Natural killer cell (primary cell): ENCODE results near the gene ECE1. TPM values are rescaled to one million over a fixed set of nuclear protein-coding genes. Genes with fewer than 3 reads are reported as not detected.

Source experiments
- ATAC-seq, 3 donors: fragments of 150-1000 bp in 2 of 3; fragments of 200-7000 bp in 1 of 3; cut with Tn5 transposase; 1 replicate in 1 of 3; 2 replicates in 2 of 3; pipeline ENCODE4 v1.10.0; 2021; ENCODE audit warnings: mild to moderate bottlenecking in 2 of 3, moderate library complexity in 2 of 3
- DNase-seq, 2 donors: peaks; one replicate each; pipeline versions ENCODE4 v3.0.0 to v3.0.0-alpha.2; 2013 to 2021; ENCODE audit warnings: mixed read lengths in 1 of 2
- H3K27ac ChIP-seq: one replicate; pipeline ENCODE4 v1.5.1; 2013; ENCODE audit warnings: mild to moderate bottlenecking, low read length
- H3K27me3 ChIP-seq: one replicate; pipeline ENCODE4 v1.6.1; 2013; ENCODE audit warnings: low read length; ENCODE audit not compliant: control insufficient read depth, insufficient read depth
- H3K36me3 ChIP-seq: one replicate; pipeline ENCODE4 v1.6.1; 2013; ENCODE audit warnings: low read length; ENCODE audit not compliant: control insufficient read depth, insufficient read depth
- H3K4me1 ChIP-seq: one replicate; pipeline ENCODE4 v1.6.1; 2013; ENCODE audit warnings: low read length; ENCODE audit not compliant: control insufficient read depth, insufficient read depth
- H3K4me3 ChIP-seq: one replicate; pipeline ENCODE4 v1.5.1; 2013; ENCODE audit warnings: low read length
- H3K9me3 ChIP-seq: one replicate; pipeline ENCODE4 v1.6.1; 2013; ENCODE audit warnings: low read length; ENCODE audit not compliant: control insufficient read depth, insufficient read depth
- H3K27ac Mint-ChIP-seq, 2 donors: one replicate each; pipeline ENCODE4 v1.8.0; 2022; ENCODE audit warnings: mild to moderate bottlenecking in 2 of 2, mixed read lengths in 2 of 2, moderate library complexity in 1 of 2
- H3K27me3 Mint-ChIP-seq, 2 donors: one replicate each; pipeline ENCODE4 v1.8.0; 2022; ENCODE audit warnings: low read depth in 2 of 2, mixed read lengths in 2 of 2
- H3K36me3 Mint-ChIP-seq: one replicate; pipeline ENCODE4 v1.8.0; 2022; ENCODE audit warnings: mixed read lengths
- H3K4me1 Mint-ChIP-seq, 2 donors: one replicate each; pipeline ENCODE4 v1.8.0; 2022; ENCODE audit warnings: mixed read lengths in 2 of 2
- H3K4me3 Mint-ChIP-seq: one replicate; pipeline ENCODE4 v1.8.0; 2022; ENCODE audit warnings: mild to moderate bottlenecking, moderate library complexity, mixed read lengths
- H3K9me3 Mint-ChIP-seq, 2 donors: one replicate each; pipeline ENCODE4 v1.8.0; 2022; ENCODE audit warnings: mixed read lengths in 2 of 2
- WGBS: methylation state at CpG from one replicate; pipeline ENCODE4 v1.1.7; 2013; ENCODE audit warnings: missing lambda C conversion rate; ENCODE audit not compliant: insufficient coverage; 5-methylcytosine and 5-hydroxymethylcytosine counted together
- intact Hi-C: fragments of 100-400 bp; cut with micrococcal nuclease; formaldehyde crosslinking; loops from one replicate; pipeline ENCODE4 v1.14.2; 2022
- total RNA-seq, 4 donors: library from RNA; stranded (reverse); fragments of 120-200 nt in 1 of 4; gene quantifications; one replicate each; pipeline versions ENCODE4 v1.2.3 to v1.2.4, GENCODE V29; 2013 to 2022
- TF ChIP-seq, protein P1 (sequence below): fragments of 200-600 bp; IDR thresholded peaks from one replicate; pipeline ENCODE4 v1.8.0; 2022; ENCODE audit warnings: antibody characterized with exemption

The ECE1 gene
- total RNA-seq, 3 donors from 2014 or later (not counting 1 experiment from before 2014, with no cell fraction given) = 47.2 to 70.1 (median 50.7) TPM

DNA sequence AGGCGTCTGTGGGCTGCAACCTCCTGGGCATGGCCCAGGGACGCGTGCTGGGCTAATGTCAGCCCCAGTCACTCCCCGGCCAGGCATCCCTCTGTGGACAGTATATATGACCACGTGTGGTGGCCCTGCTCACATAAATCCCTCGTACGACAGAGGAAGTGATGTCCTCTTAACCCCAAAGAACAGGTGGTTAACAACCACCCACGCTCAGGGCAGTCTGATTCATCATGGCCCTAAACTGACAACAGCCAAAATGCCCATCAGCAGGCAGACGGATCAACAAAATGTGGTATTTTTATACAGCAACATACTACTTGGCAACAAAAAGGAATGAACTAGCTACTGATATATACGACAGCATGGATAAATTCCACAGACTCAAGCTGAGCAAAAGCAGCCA lies 51.0 kb downstream of the ECE1 start:
- peak overlapping the region in 1 of 2 donors; percentile 77 for H3K27ac Mint-ChIP-seq
- 54% methylated on average over 10 of the region's 10 CpGs for WGBS
- H3K9me3 Mint-ChIP-seq = no peaks in the 10 kb centered on the region
- Histone ChIP-seq H3K27me3 (no peaks in the 10 kb centered on the region), H3K36me3 (peaks cover 40% of the 10 kb centered on the region), H3K27ac (no peak overlapping the region), H3K9me3 (no peaks in the 10 kb centered on the region), H3K4me3 (no peak overlapping the region), H3K4me1 (peaks cover 5% of the 10 kb centered on the region)
- no peak overlapping the region for H3K4me3 Mint-ChIP-seq
- intact Hi-C loops = no loop called here
- ATAC-seq = peak; percentile 63 to 85 (median 81)
- H3K4me1 Mint-ChIP-seq = peaks cover 0 to 10% of the 10 kb centered on the region in 2 donors
- H3K27me3 Mint-ChIP-seq = no peaks in the 10 kb centered on the region
- H3K36me3 Mint-ChIP-seq = no peaks in the 10 kb centered on the region
- TF ChIP-seq, protein P1, sequence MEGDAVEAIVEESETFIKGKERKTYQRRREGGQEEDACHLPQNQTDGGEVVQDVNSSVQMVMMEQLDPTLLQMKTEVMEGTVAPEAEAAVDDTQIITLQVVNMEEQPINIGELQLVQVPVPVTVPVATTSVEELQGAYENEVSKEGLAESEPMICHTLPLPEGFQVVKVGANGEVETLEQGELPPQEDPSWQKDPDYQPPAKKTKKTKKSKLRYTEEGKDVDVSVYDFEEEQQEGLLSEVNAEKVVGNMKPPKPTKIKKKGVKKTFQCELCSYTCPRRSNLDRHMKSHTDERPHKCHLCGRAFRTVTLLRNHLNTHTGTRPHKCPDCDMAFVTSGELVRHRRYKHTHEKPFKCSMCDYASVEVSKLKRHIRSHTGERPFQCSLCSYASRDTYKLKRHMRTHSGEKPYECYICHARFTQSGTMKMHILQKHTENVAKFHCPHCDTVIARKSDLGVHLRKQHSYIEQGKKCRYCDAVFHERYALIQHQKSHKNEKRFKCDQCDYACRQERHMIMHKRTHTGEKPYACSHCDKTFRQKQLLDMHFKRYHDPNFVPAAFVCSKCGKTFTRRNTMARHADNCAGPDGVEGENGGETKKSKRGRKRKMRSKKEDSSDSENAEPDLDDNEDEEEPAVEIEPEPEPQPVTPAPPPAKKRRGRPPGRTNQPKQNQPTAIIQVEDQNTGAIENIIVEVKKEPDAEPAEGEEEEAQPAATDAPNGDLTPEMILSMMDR = no peak
- no peak for DNase-seq

DNA sequence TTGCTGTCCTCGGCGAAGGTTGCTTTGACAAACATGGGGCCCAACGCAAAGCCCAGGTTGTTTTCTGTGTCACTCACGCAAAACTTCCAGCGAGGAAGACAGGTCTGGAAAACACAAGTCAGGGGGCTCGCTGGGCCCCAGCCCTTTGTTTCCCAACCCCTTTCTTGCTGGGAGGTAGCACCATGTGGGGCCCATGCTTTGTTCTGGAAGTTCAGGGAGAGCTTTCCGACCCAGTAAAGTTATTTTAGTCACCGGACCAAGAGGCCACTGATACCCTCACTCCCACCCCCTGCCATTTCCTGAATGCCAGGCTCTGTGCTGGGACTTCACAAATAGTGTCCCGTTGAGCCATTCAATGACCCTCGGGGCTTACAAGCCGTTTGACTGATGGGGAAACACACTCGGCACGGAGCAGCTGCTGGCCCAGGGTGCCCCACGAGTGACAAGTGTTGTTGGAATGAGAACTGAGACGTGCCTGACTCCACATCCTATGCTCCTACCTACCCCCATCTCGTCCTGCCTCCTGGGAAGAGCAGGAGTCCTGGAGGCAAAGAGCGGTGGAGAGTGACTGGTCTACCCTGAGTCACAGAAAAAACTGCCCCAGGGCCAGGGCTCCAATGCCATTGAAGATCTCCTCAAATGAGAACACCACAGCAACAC lies 52.0 kb downstream of the ECE1 start:
- ATAC-seq = no peak
- peaks cover 0 to 10% of the 10 kb centered on the region in 2 donors for H3K4me1 Mint-ChIP-seq

DNA sequence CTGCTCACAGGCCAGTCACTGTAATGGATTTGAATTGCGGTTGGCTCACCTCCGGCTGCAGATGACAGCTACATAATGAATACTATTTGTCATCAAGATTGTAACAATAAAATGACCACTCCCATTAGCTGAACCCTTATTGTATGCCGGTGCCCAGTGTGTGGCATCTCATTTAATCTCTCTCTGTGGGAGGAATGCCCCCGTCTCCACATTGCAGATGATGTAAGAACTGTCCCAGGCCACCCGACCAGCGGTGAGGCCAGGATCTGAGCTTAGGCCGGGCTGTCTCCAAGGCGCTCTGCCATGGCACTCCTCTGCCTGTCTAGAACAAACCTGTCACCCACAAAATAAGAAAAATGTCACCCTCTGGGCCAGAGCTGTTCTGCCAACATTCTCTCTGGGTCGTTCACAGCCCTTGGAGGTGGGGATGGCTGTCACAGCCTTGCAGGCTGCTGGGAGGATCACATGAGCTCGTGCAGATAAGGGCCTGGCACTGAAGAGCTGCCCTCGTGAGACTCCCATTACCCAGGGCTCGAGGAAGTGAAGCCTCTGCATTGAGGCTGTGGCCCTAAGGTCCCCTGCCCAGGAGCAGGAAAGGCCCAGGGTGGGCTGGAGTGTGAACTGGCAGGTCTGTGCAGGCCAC lies 52.7 kb downstream of the ECE1 start:
- Histone ChIP-seq H3K27me3 (no peaks in the 10 kb centered on the region), H3K27ac (no peak overlapping the region), H3K4me3 (no peak overlapping the region), H3K9me3 (no peaks in the 10 kb centered on the region), H3K4me1 (peaks cover 5% of the 10 kb centered on the region), H3K36me3 (peaks cover 29% of the 10 kb centered on the region)
- TF ChIP-seq, protein P1 = no peak
- ATAC-seq (no peak), DNase-seq (no peak)
- H3K4me3 Mint-ChIP-seq = no peak overlapping the region
- H3K27me3 Mint-ChIP-seq = no peaks in the 10 kb centered on the region
- H3K9me3 Mint-ChIP-seq = no peaks in the 10 kb centered on the region
- H3K36me3 Mint-ChIP-seq = no peaks in the 10 kb centered on the region
- peaks cover 0 to 10% of the 10 kb centered on the region in 2 donors for H3K4me1 Mint-ChIP-seq
- WGBS = 93% methylated on average over 12 of the region's 12 CpGs
- no peak overlapping the region for H3K27ac Mint-ChIP-seq
- intact Hi-C loops = no loop called here

More for the DNA sequence above, 52.0 kb downstream of the ECE1 start:
- Mint-ChIP-seq H3K27ac (no peak overlapping the region), H3K27me3 (no peaks in the 10 kb centered on the region), H3K36me3 (no peaks in the 10 kb centered on the region), H3K9me3 (no peaks in the 10 kb centered on the region), H3K4me3 (no peak overlapping the region)
- Histone ChIP-seq H3K27ac (no peak overlapping the region), H3K4me3 (no peak overlapping the region), H3K27me3 (no peaks in the 10 kb centered on the region), H3K9me3 (no peaks in the 10 kb centered on the region), H3K36me3 (peaks cover 32% of the 10 kb centered on the region), H3K4me1 (peaks cover 5% of the 10 kb centered on the region)
- 96% methylated on average over 17 of the region's 17 CpGs for WGBS
- TF ChIP-seq, protein P1 = no peak
- DNase-seq = no peak
- intact Hi-C loops = no loop called here
